Activated CD8-positive, alpha-beta memory T cell treated with anti-CD3 and anti-CD28 coated beads for 24 hours (primary cell): Measurements from ENCODE around the gene B4GALT4.
"Not testable (repeated sequence)": the region's sequence is repeated elsewhere in the genome, so short reads cannot be mapped to it uniquely, and the experiment has no call there.

ENCODE experiments used
- DNase-seq: peaks from one replicate; pipeline ENCODE4 v3.0.0-alpha.2; 2020

The B4GALT4 gene, protein sequence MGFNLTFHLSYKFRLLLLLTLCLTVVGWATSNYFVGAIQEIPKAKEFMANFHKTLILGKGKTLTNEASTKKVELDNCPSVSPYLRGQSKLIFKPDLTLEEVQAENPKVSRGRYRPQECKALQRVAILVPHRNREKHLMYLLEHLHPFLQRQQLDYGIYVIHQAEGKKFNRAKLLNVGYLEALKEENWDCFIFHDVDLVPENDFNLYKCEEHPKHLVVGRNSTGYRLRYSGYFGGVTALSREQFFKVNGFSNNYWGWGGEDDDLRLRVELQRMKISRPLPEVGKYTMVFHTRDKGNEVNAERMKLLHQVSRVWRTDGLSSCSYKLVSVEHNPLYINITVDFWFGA

GRCh38 chr3:119240591-119241434 is at the start of gene B4GALT4:
TSS of gene B4GALT4 (minus strand) at chr3:119240878. CDS start at chr3:119230099, 10,779 bp downstream.
- peak; percentile 88 for DNase-seq

- no peak for DNase-seq
Measured at GRCh38 chr3:119289404-119289770, 48.7 kb upstream of the B4GALT4 start.

- DNase-seq, result no peak
Measured at GRCh38 chr3:119288669-119289403, 48.2 kb upstream of the B4GALT4 start.

DNA sequence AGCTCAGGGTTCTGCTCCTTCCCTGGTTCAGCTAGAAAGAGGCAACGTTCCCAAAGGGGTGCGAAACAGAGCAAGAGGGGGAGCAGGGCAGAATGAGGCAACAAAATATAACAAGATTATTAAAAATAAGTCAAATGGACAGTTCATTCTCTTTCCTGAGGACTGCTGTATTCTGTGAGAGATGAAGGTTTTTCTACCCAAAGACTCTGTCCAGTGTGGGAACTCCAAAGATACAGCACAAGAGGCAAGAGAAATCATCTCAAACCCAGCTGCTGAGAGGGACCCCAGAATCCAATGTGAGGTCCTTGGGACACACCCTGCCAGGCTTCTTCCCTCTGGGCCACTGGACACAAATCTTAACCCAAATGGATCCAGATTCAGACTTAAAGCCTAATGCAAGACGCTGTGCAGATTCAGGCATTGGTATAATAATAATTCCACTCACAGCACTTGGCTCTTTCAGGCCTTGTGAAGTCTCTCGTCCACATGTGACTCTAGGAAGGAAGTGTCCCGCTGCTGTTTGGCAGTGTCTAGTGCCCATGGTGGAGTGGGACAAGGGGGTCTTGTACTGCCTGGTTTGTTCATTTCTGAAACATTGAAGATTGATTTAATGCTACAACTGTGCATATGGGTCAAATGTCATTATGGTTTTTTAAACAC is 39.0 kb upstream of the B4GALT4 start:
- DNase-seq, result no peak

GRCh38 chr3:119279101-119279554 is 38.5 kb upstream of the B4GALT4 start:
- DNase-seq, result no peak

DNA sequence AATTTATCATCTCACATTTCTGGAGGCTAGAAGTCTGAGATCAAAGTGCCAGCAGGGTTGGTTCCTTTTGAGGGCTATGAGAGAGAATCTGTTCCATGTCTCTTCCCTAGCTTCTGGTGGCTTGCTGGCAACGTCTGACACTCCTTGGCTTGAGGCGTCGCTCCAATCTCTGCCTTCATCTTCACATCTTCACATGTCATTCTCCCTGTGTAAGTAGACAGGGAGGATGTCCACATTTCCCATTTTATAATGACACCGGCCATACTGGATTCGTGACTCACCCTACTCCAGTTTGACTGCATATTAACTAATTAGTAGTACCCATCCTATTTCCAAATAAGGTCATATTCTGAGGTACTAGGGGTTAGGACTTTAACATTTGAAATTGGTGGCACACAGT is 36.0 kb upstream of the B4GALT4 start:
- DNase-seq, result no peak

DNA sequence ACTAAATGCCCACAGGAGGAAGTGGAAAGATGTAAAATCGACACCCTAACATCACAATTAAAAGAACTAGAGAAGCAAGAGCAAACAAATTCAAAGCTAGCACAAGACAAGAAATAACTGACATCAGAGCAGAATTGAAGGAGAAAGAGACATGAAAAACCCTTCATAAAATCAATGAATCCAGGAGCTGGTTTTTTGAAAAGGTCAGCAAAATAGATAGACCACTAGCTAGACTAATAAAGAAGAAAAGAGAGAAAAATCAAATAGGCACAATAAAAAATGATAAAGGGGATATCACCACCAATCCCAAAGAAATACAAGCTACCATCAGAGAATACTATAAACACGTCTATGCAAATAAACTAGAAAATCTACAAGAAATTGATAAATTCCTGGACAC is 29.5 kb upstream of the B4GALT4 start:
- not testable (repeated sequence) for DNase-seq

- no peak for DNase-seq
Measured at GRCh38 chr3:119261055-119261454, 20.4 kb upstream of the B4GALT4 start.

DNA sequence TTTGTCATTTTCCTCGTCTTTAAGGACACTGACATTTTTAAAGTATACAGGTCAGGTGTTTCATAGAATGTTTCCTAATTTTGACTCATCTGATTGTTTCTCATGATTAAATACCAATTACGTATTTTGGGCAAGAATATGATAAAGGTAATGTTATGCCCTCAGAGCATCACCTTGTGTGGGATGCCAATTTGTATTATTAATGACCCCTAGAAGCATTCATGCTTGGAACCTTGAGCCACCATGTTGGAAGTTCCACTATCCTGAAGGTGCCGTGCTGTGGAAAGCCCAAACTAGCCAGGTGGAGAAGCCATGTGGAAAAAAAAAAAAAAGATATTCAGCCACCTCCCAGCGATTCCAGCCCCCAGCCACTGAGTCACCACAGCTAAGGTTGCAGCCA is 19.1 kb upstream of the B4GALT4 start:
- DNase-seq, result no peak

DNA sequence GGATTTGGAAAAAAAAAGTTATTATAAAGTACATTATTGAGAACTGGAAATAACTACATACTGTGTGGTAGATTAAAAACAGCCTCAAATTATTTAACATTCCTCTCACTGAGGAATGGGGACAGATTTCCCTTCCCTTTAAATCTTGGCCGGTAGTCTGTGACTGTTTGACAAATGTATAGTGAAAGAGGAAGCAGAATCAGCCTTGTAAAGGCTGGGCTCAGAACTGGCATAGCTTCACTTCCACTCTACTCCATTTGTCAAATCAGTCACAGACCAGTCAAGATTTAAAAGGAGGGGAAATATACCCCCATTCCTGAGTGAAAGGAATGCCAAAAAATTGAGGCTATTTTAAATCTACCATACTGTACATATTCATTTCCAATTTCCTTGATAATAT is 18.2 kb upstream of the B4GALT4 start:
- DNase-seq, result no peak

GRCh38 chr3:119257654-119258410 is 17.2 kb upstream of the B4GALT4 start:
- DNase-seq, result no peak

DNA sequence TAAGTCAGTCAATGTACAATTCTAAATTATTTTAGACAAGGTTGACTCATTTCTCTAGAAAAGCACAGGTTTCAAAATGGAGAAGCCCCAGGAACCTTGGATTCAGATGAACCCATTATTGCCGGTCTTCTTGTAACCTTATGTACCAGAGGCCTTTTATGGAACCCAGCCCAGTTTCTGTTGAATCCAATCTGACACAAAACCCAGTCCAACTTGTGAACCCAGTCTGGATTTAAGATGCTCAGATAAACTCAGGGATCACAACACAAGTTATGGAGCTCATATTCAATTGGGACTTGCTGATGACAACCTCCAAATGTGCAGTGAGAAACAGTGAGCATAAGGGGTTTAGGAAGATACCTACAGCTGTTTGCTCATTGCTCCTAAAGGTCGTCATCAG is 16.4 kb upstream of the B4GALT4 start:
- no peak for DNase-seq

GRCh38 chr3:119255214-119255613 is 14.5 kb upstream of the B4GALT4 start:
- no peak for DNase-seq

DNA sequence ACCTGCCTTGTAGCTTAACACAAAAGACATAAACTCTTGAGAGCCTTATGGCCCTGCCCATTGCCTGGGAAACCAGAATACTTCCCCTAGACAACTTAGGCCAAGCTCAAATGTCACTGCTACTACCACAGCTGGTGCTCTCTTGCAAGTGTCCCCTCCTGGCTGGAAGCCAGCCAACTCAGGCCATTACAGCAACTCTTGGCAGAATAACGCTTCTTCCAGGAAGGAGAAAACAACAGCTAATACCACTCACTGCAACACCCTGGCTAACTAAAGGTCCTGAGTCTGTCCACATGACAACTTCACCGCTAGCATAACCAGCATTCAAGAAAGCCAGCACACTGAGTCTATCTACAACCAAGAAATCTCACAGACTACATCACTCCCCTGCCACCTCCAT is 5.1 kb upstream of the B4GALT4 start:
- DNase-seq, result no peak

DNA sequence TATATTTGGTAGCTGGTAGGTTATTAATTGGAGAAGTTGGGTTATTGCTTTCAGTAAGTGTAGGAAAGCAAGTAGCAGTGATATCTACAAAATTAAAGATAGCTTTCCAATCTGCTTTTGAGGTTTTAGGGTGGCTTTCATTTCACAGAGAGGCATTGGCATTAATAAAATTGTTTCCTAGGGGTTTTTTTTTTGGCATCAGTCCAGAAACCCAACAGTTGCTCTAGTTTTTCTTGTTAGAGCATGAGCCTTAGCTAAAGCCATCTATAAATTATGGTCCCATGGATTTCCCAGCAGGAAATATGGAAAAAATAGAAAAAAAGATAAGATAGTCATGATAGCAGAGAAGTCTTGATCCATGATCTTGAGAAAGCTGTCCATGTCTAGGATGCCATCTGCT is 3.0 kb upstream of the B4GALT4 start:
- DNase-seq, result no peak

- DNase-seq, result not testable (repeated sequence)
Measured at GRCh38 chr3:119243058-119243529, 2.4 kb upstream of the B4GALT4 start.

DNA sequence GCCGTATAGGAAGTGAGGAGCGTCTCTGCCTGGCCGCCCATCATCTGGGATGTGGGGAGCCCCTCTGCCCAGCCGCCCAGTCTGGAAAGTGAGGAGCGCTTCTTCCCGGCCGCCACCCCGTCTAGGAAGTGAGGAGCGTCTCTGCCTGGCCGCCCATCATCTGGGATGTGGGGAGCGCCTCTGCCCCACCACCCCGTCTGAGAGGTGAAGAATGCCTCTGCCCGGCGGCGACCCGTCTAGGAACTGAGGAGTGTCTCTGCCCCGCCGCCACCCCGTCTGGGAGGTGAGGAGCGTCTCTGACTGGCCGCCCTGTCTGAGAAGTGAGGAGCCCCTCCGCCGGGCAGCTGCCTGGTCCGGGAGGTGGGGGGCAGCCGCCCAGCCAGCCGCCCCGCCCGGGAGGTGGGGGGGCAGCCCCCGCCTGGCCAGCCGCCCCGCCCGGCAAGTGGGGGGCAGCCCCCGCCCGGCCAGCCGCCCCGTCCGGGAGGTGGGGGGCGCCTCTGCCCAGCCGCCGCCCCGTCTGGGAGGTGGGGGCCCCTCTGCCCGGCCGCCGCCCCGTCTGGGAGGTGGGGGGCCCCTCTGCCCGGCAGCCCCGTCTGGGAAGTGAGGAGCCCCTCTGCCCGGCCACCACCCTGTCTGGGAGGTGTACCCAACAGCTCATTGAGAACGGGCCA is 1.8 kb upstream of the B4GALT4 start:
- not testable (repeated sequence) for DNase-seq

- no peak for DNase-seq
Measured at GRCh38 chr3:119240101-119240590, 532 bp downstream of the B4GALT4 start.

- DNase-seq, result no peak
Measured at GRCh38 chr3:119239206-119239820, 1.4 kb downstream of the B4GALT4 start.

- no peak for DNase-seq
Measured at GRCh38 chr3:119238363-119238762, 2.3 kb downstream of the B4GALT4 start.

DNA sequence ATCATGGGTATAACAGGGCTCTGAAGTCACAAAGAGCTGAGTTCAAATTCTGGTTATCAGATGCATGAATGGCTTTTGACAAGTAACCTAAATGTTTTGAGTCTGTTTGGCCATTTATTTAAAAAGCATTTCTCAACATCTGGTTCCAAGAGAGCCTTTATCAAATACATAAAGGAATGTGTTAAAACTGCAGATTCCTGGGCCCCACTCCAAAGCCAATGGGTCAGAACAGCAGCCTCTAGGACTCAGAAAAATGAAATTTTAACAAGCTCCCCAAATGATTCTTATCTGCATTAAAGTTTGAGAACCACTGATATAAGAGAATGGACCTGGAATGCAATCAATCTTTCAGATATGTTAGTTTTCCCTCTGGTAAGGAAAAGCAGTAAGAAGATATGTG is 3.4 kb downstream of the B4GALT4 start:
- DNase-seq, result no peak
